ENCODE measurements around the gene DDR1.

The DDR1 gene

DNA sequence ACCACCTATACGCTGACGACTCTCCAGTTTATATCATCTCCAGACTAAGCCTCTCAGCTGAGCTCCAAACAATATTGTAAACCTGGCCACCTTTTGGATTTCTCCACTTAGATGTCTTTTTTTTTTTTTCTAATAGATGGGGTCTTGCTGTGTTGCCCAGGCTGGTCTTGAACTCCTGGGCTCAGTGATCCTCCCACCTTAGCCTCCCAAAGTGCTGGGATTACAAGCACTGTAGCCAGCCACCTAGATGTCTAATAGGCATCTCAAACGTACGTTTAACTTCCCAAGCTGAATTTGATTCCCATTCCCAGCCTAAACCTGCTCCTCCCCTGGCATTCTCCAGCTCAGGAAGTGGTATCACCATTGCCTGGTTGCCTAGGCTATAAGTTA is 5.2 kb downstream of the DDR1 start:
- no peak overlapping the region for H4K12ac ChIP-seq (ENCODE audit: low read depth, low read length)
- H3K4me2 ChIP-seq (ENCODE audit: low read length) = no peak overlapping the region
- H3K14ac ChIP-seq (ENCODE audit: low read length) = no peak overlapping the region
- no peak overlapping the region for H2BK5ac ChIP-seq (ENCODE audit: low read depth, low read length, poor library complexity)
- DNase-seq = no peak
- peaks cover 23% of the 10 kb centered on the region for H3K79me2 ChIP-seq (ENCODE audit: control insufficient read depth, insufficient read depth, low read length, poor library complexity)
- H3K4me3 ChIP-seq (ENCODE audit: low read depth, low read length) = no peak overlapping the region
- no peak overlapping the region for H2AK5ac ChIP-seq (ENCODE audit: low read length)
- no peaks in the 10 kb centered on the region for H3K9me3 ChIP-seq (ENCODE audit: insufficient read depth, low read depth, low read length)
- no peak overlapping the region for H2BK120ac ChIP-seq (ENCODE audit: insufficient read depth, low read length, poor library complexity)
- peaks cover 9 to 16% of the 10 kb centered on the region in 2 experiments for H3K4me1 ChIP-seq (ENCODE audit: control insufficient read depth in 1 of 2, insufficient read depth in 2 of 2, low read length in 2 of 2)
- no peak overlapping the region for H3K9ac ChIP-seq (ENCODE audit: low read length)
- no peak overlapping the region for H4K91ac ChIP-seq (ENCODE audit: low read depth, low read length)
- no peaks in the 10 kb centered on the region for H3K27me3 ChIP-seq (ENCODE audit: insufficient read depth, low read length)
- H3K23ac ChIP-seq (ENCODE audit: low read length) = no peak overlapping the region
- no peak overlapping the region for H3K18ac ChIP-seq (ENCODE audit: low read length)
- H2BK12ac ChIP-seq (ENCODE audit: low read length) = no peak overlapping the region
- no peak overlapping the region for H3K27ac ChIP-seq (ENCODE audit: low read depth, low read length)
- peaks cover 57 to 60% of the 10 kb centered on the region in 2 experiments for H3K36me3 ChIP-seq (ENCODE audit: control insufficient read depth in 1 of 2, insufficient read depth in 2 of 2, low read length in 2 of 2)
- no peak overlapping the region for H4K8ac ChIP-seq (ENCODE audit: low read depth, low read length)
- peaks cover 19% of the 10 kb centered on the region for H3K79me1 ChIP-seq (ENCODE audit: low read length)
- WGBS (ENCODE audit: extremely low coverage, insufficient coverage, insufficient read length) = no CpG with 5 or more reads among the region's 4 CpGs
- no peak overlapping the region for H3K4ac ChIP-seq (ENCODE audit: low read depth, low read length)
- no peak overlapping the region for H2AFZ ChIP-seq (ENCODE audit: insufficient read depth, low read length, poor library complexity)

DNA sequence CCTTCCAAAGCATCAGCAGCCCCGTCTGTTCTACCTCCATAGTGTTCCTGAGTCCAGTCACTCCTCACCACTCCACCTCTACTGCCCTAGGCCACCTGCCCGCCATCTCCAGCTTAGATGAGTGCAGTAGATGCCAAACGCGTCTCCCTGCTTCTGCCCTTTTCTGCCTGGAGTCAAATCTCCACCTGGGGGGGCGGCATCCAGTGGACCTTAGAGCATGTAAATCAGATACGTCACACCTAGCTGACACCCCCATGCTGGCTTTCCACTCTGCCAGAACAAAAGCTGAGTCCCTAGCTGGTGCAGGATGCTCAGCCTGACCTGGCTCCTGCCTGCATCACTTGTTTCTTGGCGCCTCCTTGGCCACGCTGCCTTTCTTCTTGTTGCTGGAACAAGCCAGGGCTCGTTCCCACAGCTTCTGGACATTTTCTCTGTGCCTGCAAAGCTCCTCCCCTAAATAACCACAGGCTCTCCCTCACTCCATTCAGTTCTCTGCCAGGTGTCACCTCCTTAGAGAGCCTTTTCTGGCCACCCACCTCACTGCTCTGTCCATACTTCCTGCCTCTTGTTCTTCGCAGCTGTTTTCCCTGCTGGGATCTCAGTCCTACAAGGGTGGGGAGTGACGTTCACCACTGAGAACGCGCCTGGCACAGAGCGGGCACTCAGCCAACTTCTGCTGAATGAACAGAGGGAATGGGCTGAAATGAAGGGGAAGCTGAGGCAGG is 5.8 kb downstream of the DDR1 start:
- Histone ChIP-seq H3K4me1 (ENCODE audit: control insufficient read depth in 1 of 2, insufficient read depth in 2 of 2, low read length in 2 of 2) (peaks cover 9 to 15% of the 10 kb centered on the region in 2 experiments), H2AK5ac (ENCODE audit: low read length) (no peak overlapping the region), H3K36me3 (ENCODE audit: control insufficient read depth in 1 of 2, insufficient read depth in 2 of 2, low read length in 2 of 2) (peaks cover 58 to 65% of the 10 kb centered on the region in 2 experiments), H3K4me2 (ENCODE audit: low read length) (no peak overlapping the region), H3K79me2 (ENCODE audit: control insufficient read depth, insufficient read depth, low read length, poor library complexity) (peaks cover 19% of the 10 kb centered on the region), H3K27me3 (ENCODE audit: insufficient read depth, low read length) (no peaks in the 10 kb centered on the region), H3K9me3 (ENCODE audit: insufficient read depth, low read depth, low read length) (no peaks in the 10 kb centered on the region), H3K79me1 (ENCODE audit: low read length) (peaks cover 13% of the 10 kb centered on the region), H4K91ac (ENCODE audit: low read depth, low read length) (no peak overlapping the region), H3K4me3 (ENCODE audit: low read depth, low read length) (no peak overlapping the region), H3K18ac (ENCODE audit: low read length) (peak overlapping the region; percentile 75), H2BK12ac (ENCODE audit: low read length) (no peak overlapping the region), H4K12ac (ENCODE audit: low read depth, low read length) (no peak overlapping the region), H3K4ac (ENCODE audit: low read depth, low read length) (no peak overlapping the region), H3K9ac (ENCODE audit: low read length) (no peak overlapping the region), H3K23ac (ENCODE audit: low read length) (no peak overlapping the region), H4K8ac (ENCODE audit: low read depth, low read length) (peak overlapping the region; percentile 3), H2BK120ac (ENCODE audit: insufficient read depth, low read length, poor library complexity) (no peak overlapping the region), H2BK5ac (ENCODE audit: low read depth, low read length, poor library complexity) (peak overlapping the region; percentile 16), H2AFZ (ENCODE audit: insufficient read depth, low read length, poor library complexity) (no peak overlapping the region), H3K14ac (ENCODE audit: low read length) (no peak overlapping the region), H3K27ac (ENCODE audit: low read depth, low read length) (no peak overlapping the region)
- no CpG with 5 or more reads among the region's 14 CpGs for WGBS (ENCODE audit: extremely low coverage, insufficient coverage, insufficient read length)
- DNase-seq = no peak

DNA sequence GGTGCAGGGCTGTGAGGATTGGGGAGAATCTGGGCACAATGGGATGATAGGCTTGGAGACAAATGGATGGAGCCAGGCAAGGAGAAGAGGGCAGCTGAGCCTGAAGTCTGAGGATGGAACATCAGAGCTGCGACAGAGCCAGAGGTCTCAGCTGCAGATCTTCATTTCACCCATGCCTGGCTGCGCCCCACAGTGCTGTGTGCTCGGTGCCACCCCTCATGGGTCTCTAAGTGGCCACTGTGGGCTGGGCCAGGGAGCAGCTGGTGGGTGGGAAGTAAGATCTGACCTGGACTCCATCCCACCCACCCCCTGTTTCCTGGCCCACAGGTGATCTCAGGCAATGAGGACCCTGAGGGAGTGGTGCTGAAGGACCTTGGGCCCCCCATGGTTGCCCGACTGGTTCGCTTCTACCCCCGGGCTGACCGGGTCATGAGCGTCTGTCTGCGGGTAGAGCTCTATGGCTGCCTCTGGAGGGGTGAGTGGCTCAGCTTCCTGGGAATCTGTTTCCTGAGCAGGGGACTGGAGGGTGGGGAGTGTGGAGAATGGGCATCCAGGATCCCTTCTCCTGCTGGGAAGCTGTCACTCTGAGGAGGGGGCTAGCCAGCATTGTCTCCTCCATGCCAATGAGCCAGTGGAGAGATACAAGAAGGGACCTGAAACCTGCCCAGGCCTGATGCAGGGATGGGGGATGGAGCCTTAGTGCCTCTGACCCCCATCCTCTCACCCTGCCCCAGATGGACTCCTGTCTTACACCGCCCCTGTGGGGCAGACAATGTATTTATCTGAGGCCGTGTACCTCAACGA is 6.5 kb downstream of the DDR1 start:
- Histone ChIP-seq H3K79me2 (ENCODE audit: control insufficient read depth, insufficient read depth, low read length, poor library complexity) (peaks cover 12% of the 10 kb centered on the region), H3K36me3 (ENCODE audit: control insufficient read depth in 1 of 2, insufficient read depth in 2 of 2, low read length in 2 of 2) (peaks cover 66 to 72% of the 10 kb centered on the region in 2 experiments), H3K9ac (ENCODE audit: low read length) (no peak overlapping the region), H3K4me1 (ENCODE audit: control insufficient read depth in 1 of 2, insufficient read depth in 2 of 2, low read length in 2 of 2) (peaks cover 5 to 7% of the 10 kb centered on the region in 2 experiments), H3K18ac (ENCODE audit: low read length) (peak overlapping the region; percentile 75), H2BK5ac (ENCODE audit: low read depth, low read length, poor library complexity) (peak overlapping the region; percentile 16), H2BK120ac (ENCODE audit: insufficient read depth, low read length, poor library complexity) (no peak overlapping the region), H4K12ac (ENCODE audit: low read depth, low read length) (no peak overlapping the region), H3K4me3 (ENCODE audit: low read depth, low read length) (no peak overlapping the region), H3K27ac (ENCODE audit: low read depth, low read length) (no peak overlapping the region), H2AFZ (ENCODE audit: insufficient read depth, low read length, poor library complexity) (no peak overlapping the region), H4K91ac (ENCODE audit: low read depth, low read length) (no peak overlapping the region), H4K8ac (ENCODE audit: low read depth, low read length) (peak overlapping the region; percentile 3), H3K14ac (ENCODE audit: low read length) (no peak overlapping the region), H3K4me2 (ENCODE audit: low read length) (no peak overlapping the region), H3K9me3 (ENCODE audit: insufficient read depth, low read depth, low read length) (no peaks in the 10 kb centered on the region), H3K23ac (ENCODE audit: low read length) (no peak overlapping the region), H2BK12ac (ENCODE audit: low read length) (no peak overlapping the region), H3K4ac (ENCODE audit: low read depth, low read length) (no peak overlapping the region), H2AK5ac (ENCODE audit: low read length) (no peak overlapping the region), H3K27me3 (ENCODE audit: insufficient read depth, low read length) (no peaks in the 10 kb centered on the region), H3K79me1 (ENCODE audit: low read length) (peaks cover 6% of the 10 kb centered on the region)
- no CpG with 5 or more reads among the region's 12 CpGs for WGBS (ENCODE audit: extremely low coverage, insufficient coverage, insufficient read length)
- DNase-seq = no peak

DNA sequence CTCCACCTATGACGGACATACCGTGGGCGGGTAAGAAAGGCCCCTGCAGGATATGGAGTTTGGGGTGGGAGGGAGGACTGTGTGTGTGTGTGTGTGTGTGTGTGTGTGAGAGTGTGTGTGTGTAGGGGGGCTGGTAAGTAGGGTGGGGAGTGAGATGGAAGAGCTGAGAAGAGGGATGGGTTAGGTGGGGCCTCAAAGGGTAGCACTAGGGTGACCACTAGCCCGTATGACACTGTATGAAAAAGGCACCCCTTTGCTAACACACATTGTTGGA is 7.1 kb downstream of the DDR1 start:
- H2AFZ ChIP-seq (ENCODE audit: insufficient read depth, low read length, poor library complexity) = no peak overlapping the region
- no peaks in the 10 kb centered on the region for H3K9me3 ChIP-seq (ENCODE audit: insufficient read depth, low read depth, low read length)
- peaks cover 2% of the 10 kb centered on the region for H3K79me1 ChIP-seq (ENCODE audit: low read length)
- H4K91ac ChIP-seq (ENCODE audit: low read depth, low read length) = no peak overlapping the region
- H3K23ac ChIP-seq (ENCODE audit: low read length) = no peak overlapping the region
- H3K4me2 ChIP-seq (ENCODE audit: low read length) = no peak overlapping the region
- H2AK5ac ChIP-seq (ENCODE audit: low read length) = no peak overlapping the region
- H2BK120ac ChIP-seq (ENCODE audit: insufficient read depth, low read length, poor library complexity) = no peak overlapping the region
- H2BK12ac ChIP-seq (ENCODE audit: low read length) = no peak overlapping the region
- no peak overlapping the region for H2BK5ac ChIP-seq (ENCODE audit: low read depth, low read length, poor library complexity)
- WGBS (ENCODE audit: extremely low coverage, insufficient coverage, insufficient read length) = no CpG with 5 or more reads among the region's 4 CpGs
- peaks cover 3% of the 10 kb centered on the region in 2 experiments for H3K4me1 ChIP-seq (ENCODE audit: control insufficient read depth in 1 of 2, insufficient read depth in 2 of 2, low read length in 2 of 2)
- H4K8ac ChIP-seq (ENCODE audit: low read depth, low read length) = no peak overlapping the region
- peaks cover 70 to 78% of the 10 kb centered on the region in 2 experiments for H3K36me3 ChIP-seq (ENCODE audit: control insufficient read depth in 1 of 2, insufficient read depth in 2 of 2, low read length in 2 of 2)
- H3K4ac ChIP-seq (ENCODE audit: low read depth, low read length) = no peak overlapping the region
- H3K18ac ChIP-seq (ENCODE audit: low read length) = no peak overlapping the region
- H4K12ac ChIP-seq (ENCODE audit: low read depth, low read length) = no peak overlapping the region
- no peak overlapping the region for H3K4me3 ChIP-seq (ENCODE audit: low read depth, low read length)
- no peak overlapping the region for H3K27ac ChIP-seq (ENCODE audit: low read depth, low read length)
- peaks cover 8% of the 10 kb centered on the region for H3K79me2 ChIP-seq (ENCODE audit: control insufficient read depth, insufficient read depth, low read length, poor library complexity)
- H3K9ac ChIP-seq (ENCODE audit: low read length) = no peak overlapping the region
- H3K14ac ChIP-seq (ENCODE audit: low read length) = no peak overlapping the region
- DNase-seq = no peak
- no peaks in the 10 kb centered on the region for H3K27me3 ChIP-seq (ENCODE audit: insufficient read depth, low read length)
